Neural cell (in vitro differentiated cells): ENCODE measurements around the gene CASP2.

Experiments
- EP300 ChIP-seq: fragments of 450-650 bp; conservative IDR thresholded peaks from 2 replicates; pipeline ENCODE4 v1.6.1; 2014; ENCODE audit warnings: antibody characterized with exemption, mild to moderate bottlenecking, moderate library complexity; ENCODE audit not compliant: poor library complexity, severe bottlenecking
- EZH2 ChIP-seq: fragments of 200-600, 300-800 bp; shearing (Covaris generic), sonication (generic); IDR thresholded peaks from 2 replicates; pipeline ENCODE4 v1.6.1; 2014; ENCODE audit warnings: antibody characterized with exemption, low read length, borderline replicate concordance, mild to moderate bottlenecking; ENCODE audit not compliant: insufficient read depth, poor library complexity, severe bottlenecking
- MXI1 ChIP-seq: fragments of 450-650 bp; conservative IDR thresholded peaks from 2 replicates; pipeline ENCODE4 v1.6.1; 2014; ENCODE audit warnings: antibody characterized with exemption, mild to moderate bottlenecking; ENCODE audit not compliant: poor library complexity, severe bottlenecking
- POLR2AphosphoS5 ChIP-seq: IDR thresholded peaks from 2 replicates; pipeline ENCODE4 v1.6.1; 2012
- RAD21 ChIP-seq: fragments of 450-650 bp; conservative IDR thresholded peaks from 2 replicates; pipeline ENCODE4 v1.6.1; 2014; ENCODE audit warnings: antibody characterized with exemption, mild to moderate bottlenecking, moderate library complexity
- TAF1 ChIP-seq: IDR thresholded peaks from 2 replicates; pipeline ENCODE4 v1.6.1; 2012; ENCODE audit warnings: low read depth
- TF ChIP-seq, protein P1 (sequence below): fragments of 450-650 bp; IDR thresholded peaks from 2 replicates; pipeline ENCODE4 v1.5.1; 2014; ENCODE audit warnings: antibody characterized with exemption, mild to moderate bottlenecking, moderate library complexity; ENCODE audit not compliant: poor library complexity, severe bottlenecking
- TF ChIP-seq, protein P2 (sequence below): IDR thresholded peaks from 2 replicates; pipeline ENCODE4 v1.6.1; 2012; ENCODE audit warnings: borderline replicate concordance

DNA sequence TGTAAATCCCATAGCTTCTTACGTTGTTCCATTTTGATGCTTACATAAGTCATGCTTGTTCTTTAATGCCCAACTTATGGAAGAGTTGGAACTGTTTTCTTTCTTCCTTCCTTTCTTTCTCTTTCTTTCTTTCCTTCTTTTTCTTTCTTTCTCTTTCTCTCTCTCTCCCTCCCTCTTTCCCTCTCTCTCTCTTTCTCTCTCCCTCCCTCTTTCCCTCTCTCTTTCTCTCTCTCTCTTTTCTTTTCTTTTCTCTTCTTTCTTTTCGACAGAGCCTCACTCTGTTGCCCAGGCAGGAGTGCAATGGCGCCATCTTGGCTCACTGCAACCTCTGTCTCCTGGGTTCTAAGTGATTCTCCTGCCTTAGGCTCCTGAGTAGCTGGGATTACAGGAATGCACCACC, 55.4 kb downstream of the CASP2 start:
- TF ChIP-seq, protein P1, sequence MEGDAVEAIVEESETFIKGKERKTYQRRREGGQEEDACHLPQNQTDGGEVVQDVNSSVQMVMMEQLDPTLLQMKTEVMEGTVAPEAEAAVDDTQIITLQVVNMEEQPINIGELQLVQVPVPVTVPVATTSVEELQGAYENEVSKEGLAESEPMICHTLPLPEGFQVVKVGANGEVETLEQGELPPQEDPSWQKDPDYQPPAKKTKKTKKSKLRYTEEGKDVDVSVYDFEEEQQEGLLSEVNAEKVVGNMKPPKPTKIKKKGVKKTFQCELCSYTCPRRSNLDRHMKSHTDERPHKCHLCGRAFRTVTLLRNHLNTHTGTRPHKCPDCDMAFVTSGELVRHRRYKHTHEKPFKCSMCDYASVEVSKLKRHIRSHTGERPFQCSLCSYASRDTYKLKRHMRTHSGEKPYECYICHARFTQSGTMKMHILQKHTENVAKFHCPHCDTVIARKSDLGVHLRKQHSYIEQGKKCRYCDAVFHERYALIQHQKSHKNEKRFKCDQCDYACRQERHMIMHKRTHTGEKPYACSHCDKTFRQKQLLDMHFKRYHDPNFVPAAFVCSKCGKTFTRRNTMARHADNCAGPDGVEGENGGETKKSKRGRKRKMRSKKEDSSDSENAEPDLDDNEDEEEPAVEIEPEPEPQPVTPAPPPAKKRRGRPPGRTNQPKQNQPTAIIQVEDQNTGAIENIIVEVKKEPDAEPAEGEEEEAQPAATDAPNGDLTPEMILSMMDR: no peak
- no peak for TF ChIP-seq EP300
- TF ChIP-seq, protein P2, sequence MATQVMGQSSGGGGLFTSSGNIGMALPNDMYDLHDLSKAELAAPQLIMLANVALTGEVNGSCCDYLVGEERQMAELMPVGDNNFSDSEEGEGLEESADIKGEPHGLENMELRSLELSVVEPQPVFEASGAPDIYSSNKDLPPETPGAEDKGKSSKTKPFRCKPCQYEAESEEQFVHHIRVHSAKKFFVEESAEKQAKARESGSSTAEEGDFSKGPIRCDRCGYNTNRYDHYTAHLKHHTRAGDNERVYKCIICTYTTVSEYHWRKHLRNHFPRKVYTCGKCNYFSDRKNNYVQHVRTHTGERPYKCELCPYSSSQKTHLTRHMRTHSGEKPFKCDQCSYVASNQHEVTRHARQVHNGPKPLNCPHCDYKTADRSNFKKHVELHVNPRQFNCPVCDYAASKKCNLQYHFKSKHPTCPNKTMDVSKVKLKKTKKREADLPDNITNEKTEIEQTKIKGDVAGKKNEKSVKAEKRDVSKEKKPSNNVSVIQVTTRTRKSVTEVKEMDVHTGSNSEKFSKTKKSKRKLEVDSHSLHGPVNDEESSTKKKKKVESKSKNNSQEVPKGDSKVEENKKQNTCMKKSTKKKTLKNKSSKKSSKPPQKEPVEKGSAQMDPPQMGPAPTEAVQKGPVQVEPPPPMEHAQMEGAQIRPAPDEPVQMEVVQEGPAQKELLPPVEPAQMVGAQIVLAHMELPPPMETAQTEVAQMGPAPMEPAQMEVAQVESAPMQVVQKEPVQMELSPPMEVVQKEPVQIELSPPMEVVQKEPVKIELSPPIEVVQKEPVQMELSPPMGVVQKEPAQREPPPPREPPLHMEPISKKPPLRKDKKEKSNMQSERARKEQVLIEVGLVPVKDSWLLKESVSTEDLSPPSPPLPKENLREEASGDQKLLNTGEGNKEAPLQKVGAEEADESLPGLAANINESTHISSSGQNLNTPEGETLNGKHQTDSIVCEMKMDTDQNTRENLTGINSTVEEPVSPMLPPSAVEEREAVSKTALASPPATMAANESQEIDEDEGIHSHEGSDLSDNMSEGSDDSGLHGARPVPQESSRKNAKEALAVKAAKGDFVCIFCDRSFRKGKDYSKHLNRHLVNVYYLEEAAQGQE: no peak
- no peak for TF ChIP-seq POLR2AphosphoS5
- no peak for TF ChIP-seq MXI1
- TF ChIP-seq EZH2: no peak
- no peak for TF ChIP-seq RAD21
- no peak for TF ChIP-seq TAF1
